ENCODE measurements around the gene ANKRD24.
"Not testable (repeated sequence)": the region's sequence is repeated elsewhere in the genome, so short reads cannot be mapped to it uniquely, and the experiment has no call there.

Gene ANKRD24

DNA sequence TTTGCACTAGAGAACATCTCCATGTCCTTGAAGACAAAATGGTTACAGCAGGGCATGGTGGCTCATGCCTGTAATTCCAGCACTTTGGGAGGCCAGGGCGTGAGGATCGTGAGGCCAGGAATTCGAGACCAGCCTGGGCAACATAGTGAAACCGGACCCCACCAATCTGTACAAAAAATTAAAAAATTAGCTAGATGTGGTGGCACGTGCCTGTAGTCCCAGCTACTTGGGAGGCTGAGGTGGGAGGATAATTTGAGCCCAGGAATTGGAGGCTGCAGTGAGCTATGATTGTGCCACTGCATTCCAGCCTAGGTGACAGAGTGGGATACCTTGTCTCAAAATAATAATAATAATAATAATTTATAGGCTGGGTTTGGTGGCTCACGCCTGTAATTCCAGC, 47.7 kb downstream of the ANKRD24 start:
- not testable (repeated sequence) for DNase-seq (ENCODE audit: low read depth in 2 of 2)

DNA sequence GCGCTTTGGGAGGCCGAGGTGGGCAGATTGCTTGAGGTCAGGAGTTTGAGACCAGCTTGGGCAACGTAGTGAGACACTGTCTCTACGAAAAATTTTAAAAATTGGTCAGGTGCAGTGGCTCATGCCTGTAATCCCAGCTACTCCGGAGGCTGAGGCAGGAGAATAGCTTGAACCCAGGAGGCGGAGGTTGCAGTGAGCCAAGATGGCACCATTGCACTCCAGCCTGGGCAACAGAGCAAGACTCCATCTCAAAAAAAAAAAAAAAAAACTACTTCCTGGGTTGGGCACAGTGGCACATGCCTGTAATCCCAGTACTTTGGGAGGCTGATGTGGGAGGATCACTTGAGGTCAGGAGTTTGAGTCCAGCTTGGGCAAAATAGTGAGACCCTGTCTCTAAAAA, 49.0 kb downstream of the ANKRD24 start:
- not testable (repeated sequence) for DNase-seq (ENCODE audit: low read depth in 2 of 2)

DNA sequence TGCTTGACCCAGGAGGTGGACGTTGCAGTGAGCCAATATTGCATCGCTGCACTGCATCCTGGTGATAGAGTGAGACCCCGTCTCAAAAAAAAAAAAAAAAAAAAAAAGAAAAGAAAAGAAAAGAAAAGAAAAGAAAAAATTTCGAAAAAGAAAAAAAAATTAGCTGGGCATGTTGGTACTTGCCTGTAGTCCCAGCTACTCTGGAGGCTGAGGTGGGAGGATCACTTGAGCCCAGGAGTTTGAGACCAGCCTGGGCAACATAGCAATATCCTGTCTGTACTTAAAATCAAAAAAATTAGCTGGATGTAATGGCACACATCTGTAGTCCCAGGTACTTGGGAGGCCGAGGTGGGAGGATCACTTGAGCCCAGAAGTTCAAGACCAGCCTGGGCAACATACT, 49.6 kb downstream of the ANKRD24 start:
- DNase-seq (ENCODE audit: low read depth in 2 of 2), result not testable (repeated sequence)

DNA sequence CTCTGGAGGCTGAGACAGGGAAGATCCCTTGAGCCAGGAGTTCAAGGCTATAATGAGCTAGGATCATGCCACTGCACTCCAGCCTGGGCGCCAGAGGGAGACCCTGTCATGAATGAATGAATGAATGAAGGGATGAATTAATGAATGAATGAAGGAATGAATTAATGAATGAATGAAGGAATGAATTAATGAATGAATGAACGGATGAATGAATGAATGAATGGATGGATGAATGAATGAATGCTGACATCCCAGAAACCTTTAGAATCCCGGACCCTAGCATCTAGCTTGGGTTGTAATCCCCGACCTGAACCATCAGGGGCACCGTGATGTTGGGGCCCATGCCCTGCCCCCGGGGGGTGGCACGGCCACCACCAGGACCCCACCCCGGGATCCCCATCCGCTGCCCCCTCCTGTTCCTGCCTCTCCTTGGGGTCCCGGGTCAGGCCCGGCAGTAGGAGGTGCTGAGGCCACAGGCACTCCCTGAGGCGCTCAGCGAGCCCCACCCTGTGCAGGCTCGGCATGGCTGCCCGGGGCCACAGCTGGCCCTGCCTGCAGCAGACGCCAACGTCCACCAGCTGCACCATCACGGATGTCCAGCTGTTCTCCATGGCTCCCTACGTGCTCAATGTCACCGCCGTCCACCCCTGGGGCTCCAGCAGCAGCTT, 50.3 kb downstream of the ANKRD24 start:
- DNase-seq (ENCODE audit: low read depth in 2 of 2), result no peak

DNA sequence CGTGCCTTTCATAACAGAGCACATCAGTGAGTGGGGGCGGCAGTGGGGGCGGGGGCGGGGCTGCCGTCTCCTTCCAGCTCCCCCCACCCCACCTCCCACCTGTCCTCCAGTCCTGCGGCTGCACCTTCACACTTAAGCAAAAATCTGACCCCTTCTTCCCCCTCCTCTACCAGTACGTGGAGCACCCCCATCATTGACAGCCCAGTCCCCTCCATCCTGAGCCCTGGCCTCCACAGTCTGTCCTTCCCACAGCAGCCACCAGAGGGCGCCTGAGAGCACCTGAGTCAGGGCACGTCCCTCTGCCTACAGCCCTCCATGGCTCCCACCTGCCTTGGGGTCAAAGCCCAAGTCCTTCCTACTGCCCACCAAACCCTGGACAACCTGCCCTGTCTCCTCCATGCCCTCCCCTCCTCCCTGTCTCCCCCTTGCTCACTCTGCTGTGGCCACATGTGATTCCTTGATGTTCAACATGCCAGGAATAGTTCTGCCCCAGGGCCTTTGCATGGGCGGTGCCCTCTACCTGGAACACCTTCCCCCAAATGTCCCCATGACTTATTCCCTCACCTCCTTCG, 50.9 kb downstream of the ANKRD24 start:
- peak; percentile 27 to 36 for DNase-seq (ENCODE audit: low read depth in 2 of 2)

DNA sequence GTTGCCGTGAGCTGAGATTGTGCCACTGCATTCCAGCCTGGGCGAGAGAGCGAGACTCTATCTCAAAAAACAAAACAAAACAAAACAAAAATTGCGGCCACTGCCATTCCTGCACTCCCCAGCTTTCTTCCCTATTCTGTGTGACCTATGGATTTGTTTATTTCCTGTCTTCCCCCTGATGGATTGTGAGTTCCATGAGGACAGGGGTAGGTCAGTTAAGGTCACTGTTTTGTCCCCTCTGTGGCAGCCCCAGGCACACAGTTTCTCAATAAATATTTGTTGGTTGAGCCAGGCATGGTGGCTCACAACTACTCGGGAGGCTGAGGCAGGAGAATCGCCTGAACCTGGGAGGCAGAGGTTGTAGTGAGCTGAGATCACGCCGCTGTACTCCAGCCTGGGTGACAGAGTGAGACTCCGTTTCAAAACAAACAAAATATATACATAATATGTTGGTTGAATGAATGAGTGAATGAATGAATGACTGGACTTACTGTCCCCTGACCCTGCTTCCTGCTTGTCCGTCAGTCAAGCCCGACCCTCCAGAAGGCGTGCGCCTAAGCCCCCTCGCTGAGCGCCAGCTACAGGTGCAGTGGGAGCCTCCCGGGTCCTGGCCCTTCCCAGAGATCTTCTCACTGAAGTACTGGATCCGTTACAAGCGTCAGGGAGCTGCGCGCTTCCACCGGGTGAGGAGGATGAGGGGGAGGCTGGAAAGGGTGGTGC, 51.8 kb downstream of the ANKRD24 start:
- DNase-seq (ENCODE audit: low read depth in 2 of 2), result no peak

DNA sequence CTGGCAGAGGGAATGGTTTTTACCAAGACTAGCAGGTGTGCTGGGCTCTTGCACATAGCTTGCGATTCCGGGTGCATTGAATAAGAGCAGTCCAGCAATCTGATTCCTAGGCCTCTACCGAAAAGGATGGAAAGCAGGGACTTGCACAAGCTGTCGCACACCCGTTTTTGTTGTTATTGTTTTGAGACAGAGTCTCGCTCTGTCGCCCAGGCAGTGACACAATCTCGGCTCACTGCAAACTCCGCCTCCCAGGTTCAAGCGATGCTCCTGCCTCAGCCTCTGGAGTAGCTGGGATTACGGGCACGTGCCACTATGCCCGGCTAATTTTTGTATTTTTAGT, 52.3 kb downstream of the ANKRD24 start:
- DNase-seq (ENCODE audit: low read depth in 2 of 2), result no peak

DNA sequence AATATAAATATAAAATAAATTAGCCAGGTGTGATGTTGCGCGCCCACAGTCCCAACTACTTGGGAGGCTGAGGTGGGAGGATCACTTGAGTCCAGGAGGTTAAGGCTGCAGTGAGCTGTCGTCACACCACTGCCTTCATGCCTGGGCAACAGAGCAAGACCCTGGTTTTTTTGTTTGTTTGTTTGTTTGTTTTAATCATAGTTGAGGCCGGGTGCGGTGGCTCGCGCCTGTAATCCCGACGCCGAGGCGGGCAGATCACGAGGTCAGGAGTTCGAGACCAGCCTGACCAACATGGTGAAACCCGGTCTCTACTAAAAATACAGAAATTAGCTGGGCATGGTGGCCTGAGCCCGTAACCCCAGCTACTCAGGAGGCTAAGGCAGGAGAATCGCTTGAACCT, 55.0 kb downstream of the ANKRD24 start:
- DNase-seq (ENCODE audit: low read depth in 2 of 2), result not testable (repeated sequence)

DNA sequence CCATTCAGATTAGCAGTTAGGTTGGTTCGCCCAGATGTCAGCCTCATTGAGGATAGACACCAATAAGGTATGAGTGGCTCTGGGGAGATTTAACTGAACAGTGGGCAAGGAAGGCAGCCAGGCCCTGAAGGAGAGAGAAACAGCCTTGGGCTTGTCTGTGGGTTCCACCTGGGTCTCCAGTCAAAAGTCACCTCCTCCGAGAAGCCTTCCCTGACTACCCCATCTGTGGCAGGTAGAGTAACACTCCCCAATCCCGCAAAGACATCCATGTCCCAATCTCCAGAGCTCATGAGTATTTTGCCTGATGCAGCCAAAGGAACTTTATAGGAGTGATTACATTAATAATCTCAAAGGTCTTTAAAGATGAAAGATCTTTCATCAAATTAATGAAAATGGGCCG, 56.3 kb downstream of the ANKRD24 start:
- DNase-seq (ENCODE audit: low read depth in 2 of 2), result no peak

DNA sequence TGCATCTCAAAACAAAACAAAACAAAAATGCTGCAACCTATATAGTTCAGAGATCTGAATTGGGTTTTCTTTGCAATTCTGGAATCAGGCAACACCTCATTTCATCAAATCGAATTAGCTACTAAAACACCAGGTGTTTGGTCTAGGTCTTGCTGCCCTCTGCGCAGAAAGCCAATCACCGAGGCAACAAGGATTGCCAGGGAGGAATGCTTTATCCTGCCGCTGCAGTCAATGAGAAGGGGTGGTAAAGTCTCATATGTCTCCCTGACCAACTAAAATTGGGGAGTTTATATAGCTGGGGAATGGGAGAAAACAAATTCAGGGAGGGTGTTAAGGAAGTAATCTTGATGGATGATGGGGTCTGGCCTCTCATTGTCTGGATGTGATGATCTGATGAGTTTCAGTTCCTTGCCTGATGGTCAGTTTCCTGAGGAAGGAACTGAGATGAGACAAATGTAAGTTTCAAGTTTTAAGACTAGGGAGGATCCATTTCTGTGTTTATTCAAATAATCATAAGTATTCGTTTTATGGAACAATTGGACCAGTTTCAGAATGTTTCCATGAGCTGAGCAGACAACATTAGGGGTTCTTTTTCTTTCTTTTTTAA, 59.4 kb downstream of the ANKRD24 start:
- DNase-seq (ENCODE audit: low read depth in 2 of 2), result no peak

DNA sequence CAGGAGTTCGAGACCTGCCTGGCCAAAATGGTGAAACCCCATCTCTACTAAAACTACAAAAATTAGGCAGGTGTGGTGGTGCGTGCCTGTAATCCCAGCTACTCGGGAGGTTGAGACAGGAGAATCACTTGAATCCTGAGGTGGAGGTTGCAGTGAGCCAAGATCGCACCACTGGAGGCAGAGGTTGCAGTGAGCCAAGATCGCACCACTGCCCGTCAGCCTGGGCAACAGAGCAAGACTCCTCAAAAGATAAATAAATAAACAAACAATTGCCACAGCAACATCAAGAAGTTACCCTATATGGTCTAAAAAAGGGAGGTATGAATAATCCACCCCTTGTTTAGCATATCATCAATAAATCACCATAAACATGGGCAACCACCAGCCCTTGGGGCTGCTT, 63.4 kb downstream of the ANKRD24 start:
- DNase-seq (ENCODE audit: low read depth in 2 of 2), result not testable (repeated sequence)

DNA sequence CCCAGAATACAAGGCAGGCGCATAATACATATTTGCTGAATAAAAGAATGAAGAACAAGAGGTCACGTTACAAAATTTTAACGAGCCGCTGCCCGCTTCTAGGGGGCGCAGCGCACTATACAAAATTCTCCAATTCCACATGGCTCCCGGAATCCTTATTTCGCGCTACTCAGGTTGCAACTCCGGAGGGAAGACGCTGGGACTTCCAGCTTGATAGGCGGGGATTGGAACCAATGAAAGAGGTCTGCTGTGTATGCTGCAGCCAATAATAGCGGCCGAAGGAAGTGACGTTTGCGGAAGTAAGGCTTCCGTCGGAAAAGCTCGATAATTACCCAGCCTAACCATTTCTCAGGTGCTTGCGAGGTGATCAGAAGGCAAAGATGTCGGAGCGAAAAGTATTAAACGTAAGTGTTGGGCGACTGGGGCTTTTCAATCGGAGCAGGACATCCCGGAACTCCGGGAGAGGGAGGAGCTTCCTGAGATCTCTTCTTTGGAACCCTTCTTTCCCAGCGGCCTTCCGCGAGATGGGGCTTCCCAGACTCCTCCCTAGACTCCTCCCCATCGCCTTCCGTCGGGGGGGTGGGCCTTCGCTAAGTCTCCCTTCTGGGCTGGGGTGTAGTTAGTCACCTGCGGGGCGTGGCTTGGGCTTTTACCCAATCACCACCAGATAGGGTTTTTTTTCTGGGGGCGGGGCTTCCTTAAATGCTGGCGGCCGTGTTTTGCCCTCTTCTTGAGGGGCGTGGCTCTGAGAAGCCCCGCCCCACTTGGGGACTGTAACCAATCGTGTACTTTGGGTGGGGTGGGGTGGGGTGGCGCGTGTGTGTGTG, 64.5 kb downstream of the ANKRD24 start, which contains the start of gene YJU2:
TSS of gene YJU2 (plus strand) at position 314 of the 827 bp plus-strand sequence. CDS start at position 381, 67 bp downstream.
- peak; percentile 96 to 99 for DNase-seq (ENCODE audit: low read depth in 2 of 2)

DNA sequence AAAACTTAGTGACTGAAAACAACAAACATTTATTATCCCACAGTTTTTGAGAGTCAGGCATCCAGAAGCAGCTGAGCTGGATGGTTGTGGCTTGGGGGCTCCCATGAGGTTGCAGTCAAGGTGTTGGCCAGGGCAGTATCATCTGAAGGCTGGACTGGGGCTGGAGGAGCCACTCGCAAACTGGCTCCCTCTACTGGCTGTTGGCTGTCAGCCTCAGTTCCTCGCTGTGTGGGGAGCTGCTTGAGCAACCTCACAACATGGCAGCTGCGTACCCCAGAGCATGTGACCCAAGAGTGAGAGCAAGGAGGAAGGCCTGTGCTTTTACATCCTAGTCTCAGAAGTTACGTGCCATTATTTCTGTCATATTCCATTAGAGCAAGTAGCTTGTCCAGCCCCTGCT, 74.1 kb downstream of the ANKRD24 start:
- no peak for DNase-seq (ENCODE audit: low read depth in 2 of 2)

DNA sequence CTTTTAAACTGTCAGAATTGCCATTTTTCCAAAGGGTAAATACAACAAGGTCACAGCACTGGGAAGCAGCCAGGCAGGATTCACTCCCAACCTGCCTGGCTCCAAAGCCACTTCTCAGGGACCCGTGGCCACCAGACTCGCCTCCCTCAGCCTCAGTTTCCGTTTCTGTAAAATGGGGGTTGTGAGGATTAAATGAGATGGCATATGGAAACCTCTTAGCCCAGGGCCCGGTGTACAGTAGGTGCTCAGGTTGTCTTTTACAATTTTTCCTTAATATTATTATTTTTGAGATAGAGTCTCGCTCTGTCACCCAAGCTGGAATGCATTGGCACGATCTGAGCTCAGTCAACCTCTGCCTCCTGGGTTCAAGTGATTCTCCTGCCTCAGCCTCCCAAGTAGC, 74.5 kb downstream of the ANKRD24 start:
- DNase-seq (ENCODE audit: low read depth in 2 of 2), result no peak

DNA sequence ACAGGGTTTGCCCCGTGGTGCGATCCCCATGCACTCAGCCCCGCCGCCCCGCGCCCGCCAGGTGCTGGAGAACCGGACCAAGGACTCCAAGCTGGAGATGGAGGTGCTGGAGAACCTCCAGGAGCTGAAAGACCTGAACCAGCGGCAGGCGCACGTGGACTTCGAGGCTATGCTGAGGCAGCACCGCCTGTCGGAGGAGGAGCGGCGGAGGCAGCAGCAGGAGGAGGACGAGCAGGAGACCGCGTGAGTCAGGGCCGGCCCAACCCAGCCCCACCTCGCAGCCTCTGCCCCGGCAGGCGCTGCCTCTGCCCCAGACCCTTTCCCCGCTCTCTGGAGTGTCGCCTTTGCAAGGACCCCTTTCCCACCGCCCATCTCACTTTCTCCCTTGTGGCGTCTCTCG, 75.7 kb downstream of the ANKRD24 start:
- no peak for DNase-seq (ENCODE audit: low read depth in 2 of 2)

DNA sequence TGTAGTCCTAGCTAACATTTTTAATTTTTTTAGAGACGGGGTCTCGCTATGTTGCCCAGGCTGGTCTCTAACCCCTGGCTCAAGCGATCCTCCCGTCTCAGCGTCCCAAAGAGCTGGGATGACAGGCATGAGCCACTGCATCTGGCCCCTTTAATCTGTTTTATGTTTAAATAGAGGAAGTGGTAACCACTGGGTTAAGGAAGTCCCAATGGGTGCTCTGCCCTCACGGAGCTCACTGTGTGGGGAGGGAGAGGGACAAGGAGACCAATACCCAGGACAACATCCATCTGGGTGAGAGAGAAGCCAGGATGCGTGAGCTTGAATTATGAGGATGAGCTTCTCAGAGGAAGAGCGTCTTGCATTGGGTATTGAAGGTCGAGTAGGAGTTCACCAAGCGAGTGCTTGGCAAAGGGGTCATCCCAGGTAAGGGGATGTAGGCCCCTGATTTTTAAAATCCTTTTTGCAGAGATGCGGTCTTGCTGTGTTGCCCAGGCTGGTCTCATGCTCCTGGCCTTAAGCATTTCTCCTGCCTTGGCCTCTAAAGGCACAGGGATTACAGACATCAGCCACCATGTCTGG, 78.2 kb downstream of the ANKRD24 start:
- DNase-seq (ENCODE audit: low read depth in 2 of 2), result no peak

DNA sequence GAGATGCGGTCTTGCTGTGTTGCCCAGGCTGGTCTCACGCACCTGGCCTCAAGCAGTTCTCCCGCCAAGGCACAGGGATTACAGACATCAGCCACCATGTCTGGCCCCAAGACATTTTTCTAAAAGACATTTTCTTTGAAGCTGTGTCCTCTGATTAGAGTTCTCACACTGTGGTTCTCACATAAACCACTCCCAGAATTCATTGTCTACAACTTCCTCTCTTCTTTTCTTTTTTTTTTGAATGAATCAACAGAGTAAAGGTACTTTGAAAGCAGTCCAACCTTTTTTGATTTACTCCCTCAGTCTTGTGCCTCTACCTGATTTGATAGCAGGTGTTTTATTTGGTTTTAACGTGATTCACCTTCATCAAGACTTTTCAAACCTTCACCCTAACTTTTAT, 82.3 kb downstream of the ANKRD24 start:
- DNase-seq (ENCODE audit: low read depth in 2 of 2), result no peak

DNA sequence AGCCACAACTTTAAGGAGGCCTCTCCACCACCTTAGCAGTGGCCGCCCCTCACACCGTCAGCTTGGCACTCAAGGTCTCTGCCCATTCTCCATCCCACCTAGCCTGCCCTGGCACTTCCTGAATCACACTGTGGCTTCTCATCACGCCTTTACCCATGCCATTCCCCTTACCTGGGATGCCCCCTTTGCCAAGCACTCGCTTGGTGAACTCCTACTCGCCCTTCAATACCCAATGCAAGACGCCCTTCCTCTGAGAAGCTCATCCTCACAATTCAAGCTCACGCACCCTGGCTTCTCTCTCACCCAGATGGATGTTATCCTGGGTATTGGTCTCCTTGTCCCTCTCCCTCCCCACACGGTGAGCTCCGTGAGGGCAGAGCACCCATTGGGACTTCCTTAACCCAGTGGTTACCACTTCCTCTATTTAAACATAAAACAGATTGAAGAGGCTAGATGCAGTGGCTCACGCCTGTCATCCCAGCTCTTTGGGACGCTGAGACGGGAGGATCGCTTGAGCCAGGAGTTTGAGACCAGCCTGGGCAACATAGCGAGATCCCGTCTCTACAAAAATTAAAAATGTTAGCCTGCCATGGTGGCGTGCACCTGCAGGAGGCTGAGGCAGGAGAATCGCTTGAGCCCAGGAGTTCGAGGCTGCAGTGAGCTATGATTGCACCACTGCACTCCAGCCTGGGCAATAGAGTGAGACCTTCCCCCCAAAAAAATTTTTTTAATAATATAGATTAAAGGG, 83.9 kb downstream of the ANKRD24 start:
- DNase-seq (ENCODE audit: low read depth in 2 of 2), result no peak

DNA sequence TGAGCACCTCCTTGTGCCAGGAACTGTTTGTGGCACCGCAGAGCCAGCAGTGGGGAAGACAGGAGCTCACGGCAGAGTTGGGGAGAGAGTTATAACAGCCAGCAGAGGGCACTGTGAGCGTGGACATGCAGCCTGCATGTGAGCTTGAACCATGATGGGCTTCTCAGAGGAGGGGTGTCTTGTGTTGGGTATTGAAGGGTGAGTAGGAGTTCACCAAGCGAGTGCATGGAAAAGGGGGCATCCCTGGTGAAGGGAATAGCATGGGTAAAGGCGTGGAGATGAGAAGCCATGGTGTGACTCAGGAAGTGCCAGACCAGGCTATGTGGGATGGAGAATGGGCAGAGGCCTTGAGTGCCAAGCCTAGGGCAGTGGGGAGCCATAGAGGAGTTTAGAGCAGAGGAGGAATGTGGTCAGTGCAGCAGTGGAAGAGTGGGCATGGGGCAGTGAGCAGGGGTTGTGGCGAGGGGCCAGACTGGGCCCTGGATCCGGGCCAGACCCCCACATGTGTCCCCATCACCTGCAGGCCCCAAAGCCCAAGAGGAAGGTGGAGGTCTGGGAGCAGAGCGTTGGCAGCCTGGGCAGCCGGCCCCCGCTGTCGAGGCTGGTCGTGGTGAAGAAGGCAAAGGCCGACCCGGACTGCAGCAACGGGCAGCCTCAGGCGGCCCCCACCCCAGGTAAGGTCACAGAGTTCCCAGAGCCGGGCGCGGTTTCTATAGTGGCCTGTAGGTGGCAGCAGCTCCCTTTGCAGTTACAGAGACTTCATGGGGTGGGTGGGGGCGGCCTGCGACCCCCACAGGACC, 84.8 kb downstream of the ANKRD24 start:
- DNase-seq (ENCODE audit: low read depth in 2 of 2), result peak in 1 of 2 donors; percentile 19
